B cell (primary cell): ENCODE data around the gene ARHGEF19. TPM values are rescaled to one million over a fixed set of nuclear protein-coding genes. Genes with fewer than 3 reads are reported as not detected.
"Not testable (repeated sequence)": the region's sequence is repeated elsewhere in the genome, so short reads cannot be mapped to it uniquely, and the experiment has no call there.

Source experiments
- ATAC-seq: fragments of 200-7000 bp; cut with Tn5 transposase; one replicate; pipeline ENCODE4 v1.10.0; 2021; ENCODE audit warnings: low read depth, mild to moderate bottlenecking, moderate number of reproducible peaks, moderate library complexity
- CTCF ChIA-PET: fragments of 350-600 bp; sonication (Branson Sonifier 250); formaldehyde crosslinking; loops from one replicate; lab custom pipeline; 2021; ENCODE audit warnings: antibody characterized with exemption, inconsistent platforms; lab: Charles Lee
- POLR2A ChIA-PET: fragments of 350-600 bp; sonication (Branson Sonifier 250); formaldehyde crosslinking; loops from one replicate; lab custom pipeline; 2021; ENCODE audit warnings: antibody characterized with exemption; lab: Charles Lee
- DNase-seq: peaks from one replicate; pipeline ENCODE4 v3.0.0; 2013
- H2AFZ ChIP-seq: 2 replicates; pipeline ENCODE4 v1.6.1; 2012; ENCODE audit warnings: mild to moderate bottlenecking, low read depth, low read length; ENCODE audit not compliant: insufficient read depth, poor library complexity, severe bottlenecking
- H3K27ac ChIP-seq, 2 donors: 1 replicate in 1 of 2; 2 replicates in 1 of 2; pipeline ENCODE4 v1.5.1; 2012 to 2013; ENCODE audit warnings: low read length in 2 of 2, mild to moderate bottlenecking in 2 of 2, moderate library complexity in 1 of 2
- H3K27me3 ChIP-seq, 4 experiments: fragments of 200-600 bp in 1 of 4; sonication (generic) in 1 of 4; replicated peaks in 1 of 4; 1 replicate in 2 of 4; 2 replicates in 2 of 4; pipeline versions ENCODE4 v1.6.1 to v1.7.0; 2013 to 2016; ENCODE audit warnings: low read length in 3 of 4, mild to moderate bottlenecking in 2 of 4, mixed read lengths in 1 of 4, moderate library complexity in 1 of 4; ENCODE audit not compliant: insufficient read depth in 4 of 4, control insufficient read depth in 3 of 4; ENCODE audit errors: control extremely low read depth in 1 of 4
- H3K36me3 ChIP-seq, 2 experiments: replicated peaks in 1 of 2; 1 replicate in 1 of 2; 2 replicates in 1 of 2; pipeline versions ENCODE4 v1.6.1 to v1.7.1; 2013; ENCODE audit warnings: low read length in 1 of 2; ENCODE audit not compliant: insufficient read depth in 2 of 2, control insufficient read depth in 1 of 2; ENCODE audit errors: control extremely low read depth in 1 of 2, extremely low read depth in 1 of 2
- H3K4me1 ChIP-seq, 2 donors: fragments of 200-600 bp in 1 of 2; sonication (generic) in 1 of 2; 1 replicate in 1 of 2; 2 replicates in 1 of 2; pipeline versions ENCODE4 v1.5.1 to v1.6.1; 2013 to 2017; ENCODE audit warnings: low read length in 2 of 2; ENCODE audit not compliant: control insufficient read depth in 2 of 2, insufficient read depth in 2 of 2
- H3K4me2 ChIP-seq: replicated peaks from 2 replicates; pipeline ENCODE3; 2012; ENCODE audit warnings: mild to moderate bottlenecking, low read depth, low read length; ENCODE audit not compliant: poor library complexity, severe bottlenecking
- H3K4me3 ChIP-seq, 5 experiments: fragments of 200-600 bp in 1 of 5; sonication (generic) in 1 of 5; 1 replicate in 3 of 5; 2 replicates in 2 of 5; pipeline versions ENCODE4 v1.5.1 to v1.7.0; 2011 to 2016; ENCODE audit warnings: low read length in 4 of 5, mild to moderate bottlenecking in 4 of 5, low read depth in 2 of 5, control low read depth in 1 of 5, moderate library complexity in 1 of 5; ENCODE audit not compliant: insufficient read depth in 1 of 5; ENCODE audit errors: control extremely low read depth in 1 of 5, extremely low read depth in 1 of 5
- H3K79me2 ChIP-seq: fragments of 200-600 bp; sonication (generic); one replicate; pipeline ENCODE4 v1.6.0; 2016; ENCODE audit warnings: low read length; ENCODE audit not compliant: control insufficient read depth, insufficient read depth
- H3K9ac ChIP-seq: fragments of 200-600 bp; sonication (generic); 2 replicates; pipeline ENCODE4 v1.6.1; 2017; ENCODE audit warnings: mild to moderate bottlenecking, low read length, moderate library complexity
- H3K9me3 ChIP-seq, 3 donors: one replicate each; pipeline versions ENCODE4 v1.6.1 to v1.7.1; 2013; ENCODE audit warnings: low read length in 2 of 3; ENCODE audit not compliant: control insufficient read depth in 2 of 3, insufficient read depth in 1 of 3; ENCODE audit errors: control extremely low read depth in 1 of 3
- H4K20me1 ChIP-seq: 2 replicates; pipeline ENCODE4 v1.6.0; 2012; ENCODE audit warnings: mild to moderate bottlenecking, low read length; ENCODE audit not compliant: insufficient read depth, control insufficient read depth, poor library complexity, severe bottlenecking
- H3K27ac Mint-ChIP-seq: one replicate; pipeline ENCODE4 v1.8.0; 2021; ENCODE audit warnings: mixed read lengths
- H3K27me3 Mint-ChIP-seq: one replicate; pipeline ENCODE4 v1.8.0; 2021; ENCODE audit warnings: mixed read lengths
- H3K4me1 Mint-ChIP-seq: one replicate; pipeline ENCODE4 v1.8.0; 2021; ENCODE audit warnings: mixed read lengths
- H3K4me3 Mint-ChIP-seq: one replicate; pipeline ENCODE4 v1.8.0; 2021; ENCODE audit warnings: mixed read lengths
- H3K9me3 Mint-ChIP-seq: one replicate; pipeline ENCODE4 v1.8.0; 2022; ENCODE audit warnings: mixed read lengths; ENCODE audit not compliant: insufficient read depth
- EZH2 ChIP-seq: IDR thresholded peaks from 2 replicates; pipeline ENCODE4 v1.6.1; 2012; ENCODE audit warnings: borderline replicate concordance, low read depth, mild to moderate bottlenecking, moderate library complexity, low read length; ENCODE audit not compliant: insufficient read depth, poor library complexity, severe bottlenecking
- WGBS: methylation state at CpG from one replicate; pipeline ENCODE4 v1.1.5; 2013; ENCODE audit warnings: missing lambda C conversion rate; ENCODE audit not compliant: insufficient coverage; 5-methylcytosine and 5-hydroxymethylcytosine counted together
- intact Hi-C: fragments of 100-400 bp; cut with micrococcal nuclease; formaldehyde crosslinking; loops from one replicate; pipeline ENCODE4 v1.10.0; 2022
- polyA plus RNA-seq: library from polyadenylated mRNA; depleted of rRNA; stranded (reverse); fragments of >200 nt; gene quantifications from 2 replicates; pipeline ENCODE4 v1.2.3, GENCODE V29; 2012
- total RNA-seq, 2 donors: library from RNA; stranded (reverse); fragments of 120-200 nt in 1 of 2; gene quantifications; 1 replicate in 1 of 2; 2 replicates in 1 of 2; pipeline versions ENCODE4 v1.2.3 to v1.2.4, GENCODE V29; 2013 to 2022
- TF ChIP-seq, protein P1 (sequence below): fragments of 200-600 bp; IDR thresholded peaks from one replicate; pipeline ENCODE4 v1.8.0; 2022; ENCODE audit warnings: antibody characterized with exemption, mild to moderate bottlenecking

Gene ARHGEF19
- total and polyA plus RNA-seq, 2 donors (not counting 1 experiment from before 2014, with no cell fraction given): 13.9 to 20.9 TPM

DNA sequence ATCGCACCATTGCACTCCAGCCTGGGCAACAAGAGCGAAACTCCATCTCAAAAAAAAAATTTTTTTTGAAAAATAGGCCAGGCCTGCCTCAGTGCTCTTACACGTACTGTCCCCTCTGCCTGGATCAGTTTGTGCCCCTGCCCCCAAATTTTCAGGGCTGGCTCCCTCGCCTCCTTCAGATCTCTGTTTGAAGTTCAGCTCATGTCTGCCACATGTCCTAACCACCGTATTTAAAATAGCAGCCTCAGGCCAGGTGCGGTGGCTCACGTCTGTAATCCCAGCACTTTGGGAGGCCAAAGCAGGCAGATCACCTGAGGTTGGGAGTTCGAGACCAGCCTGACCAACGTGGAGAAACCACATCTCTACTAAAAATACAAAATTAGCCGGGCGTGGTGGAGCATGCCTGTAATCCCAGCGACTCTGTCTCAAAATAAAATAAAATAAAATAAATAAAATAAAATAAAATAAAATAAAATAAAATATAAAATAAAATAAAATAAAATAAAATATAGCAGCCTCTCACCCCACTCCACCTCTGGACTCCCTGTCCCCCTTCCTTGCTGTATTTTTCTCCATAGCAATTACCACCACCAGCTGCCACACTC, 48.7 kb downstream of the ARHGEF19 start:
- WGBS: 85% methylated on average over 6 of the region's 12 CpGs
- H3K9me3 Mint-ChIP-seq, H3K9me3 ChIP-seq, DNase-seq, H3K27me3 ChIP-seq, ATAC-seq, H3K36me3 ChIP-seq, H3K79me2 ChIP-seq, H3K4me3 ChIP-seq, H3K27me3 Mint-ChIP-seq, H2AFZ ChIP-seq, H3K27ac ChIP-seq, H3K4me2 ChIP-seq, H3K4me3 Mint-ChIP-seq, H4K20me1 ChIP-seq, intact Hi-C loops, POLR2A ChIA-PET, H3K27ac Mint-ChIP-seq, H3K9ac ChIP-seq: not testable (repeated sequence)
- CTCF ChIA-PET: interaction anchor here (0.6 to 1.6 kb wide), 4 partner anchors 21 to 200 kb away, joined by 3 to 4 read pairs (median 3); no protein-coding TSS in a partner anchor
- peaks cover 19% of the 10 kb centered on the region for H3K4me1 Mint-ChIP-seq
- H3K4me1 ChIP-seq: peaks cover 17 to 26% of the 10 kb centered on the region in 2 donors

DNA sequence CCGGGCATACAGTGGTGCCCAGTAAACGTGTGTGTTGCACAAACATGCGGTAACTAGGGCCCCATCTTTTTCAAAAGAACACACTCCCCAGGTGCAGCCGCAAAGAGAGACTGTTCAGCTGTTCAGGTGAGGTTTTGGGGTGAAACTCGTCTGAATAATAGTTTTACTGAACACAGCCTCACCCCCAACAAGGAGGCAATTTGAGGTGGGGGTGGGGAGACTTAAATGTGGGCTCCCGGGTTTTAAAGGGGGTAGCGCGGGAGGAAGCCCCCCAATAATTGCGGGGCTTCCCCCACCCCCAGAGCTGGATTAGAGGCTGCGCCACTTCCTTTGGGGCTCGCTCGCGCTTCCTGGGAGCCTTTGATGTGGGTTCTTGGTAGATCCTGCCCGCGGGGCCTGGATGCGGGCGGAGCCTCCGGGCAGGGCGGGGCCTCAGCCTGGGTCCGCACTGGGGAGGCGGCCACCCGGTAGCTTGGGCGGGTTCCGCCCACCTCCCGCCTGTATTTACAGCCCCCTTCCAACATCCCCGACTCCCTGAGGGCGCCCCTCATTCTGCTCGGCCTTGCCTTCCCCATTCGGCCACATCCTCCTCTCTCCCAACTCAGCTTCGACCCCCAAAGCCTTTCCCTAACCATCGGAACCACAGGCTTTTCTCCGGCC, 50.2 kb downstream of the ARHGEF19 start:
- POLR2A ChIA-PET: no interaction called here
- 7% methylated on average over 18 of the region's 32 CpGs for WGBS
- Histone ChIP-seq H3K4me2 (peak overlapping the region; percentile 68), H3K27me3 (peaks cover 0 to 3% (median 0%) of the 10 kb centered on the region in 4 experiments), H3K27ac (no peak overlapping the region), H3K4me1 (peaks cover 10 to 13% of the 10 kb centered on the region in 2 donors), H3K9me3 (peaks cover 0 to 2% (median 0%) of the 10 kb centered on the region in 3 donors), H3K36me3 (no peaks in the 10 kb centered on the region), H4K20me1 (no peaks in the 10 kb centered on the region), H3K79me2 (no peaks in the 10 kb centered on the region), H2AFZ (peak overlapping the region; percentile 68), H3K4me3 (peak overlapping the region in 3 of 5 experiments; percentile 16 to 27 (median 25)), H3K9ac (peak overlapping the region; percentile 28)
- ATAC-seq: peak; percentile 53
- Mint-ChIP-seq H3K4me1 (peaks cover 15% of the 10 kb centered on the region), H3K27me3 (peaks cover 3% of the 10 kb centered on the region), H3K27ac (no peak overlapping the region), H3K4me3 (peak overlapping the region; percentile 66), H3K9me3 (no peaks in the 10 kb centered on the region)
- peak; percentile 49 for DNase-seq
- TF ChIP-seq EZH2: no peak
- TF ChIP-seq, protein P1, sequence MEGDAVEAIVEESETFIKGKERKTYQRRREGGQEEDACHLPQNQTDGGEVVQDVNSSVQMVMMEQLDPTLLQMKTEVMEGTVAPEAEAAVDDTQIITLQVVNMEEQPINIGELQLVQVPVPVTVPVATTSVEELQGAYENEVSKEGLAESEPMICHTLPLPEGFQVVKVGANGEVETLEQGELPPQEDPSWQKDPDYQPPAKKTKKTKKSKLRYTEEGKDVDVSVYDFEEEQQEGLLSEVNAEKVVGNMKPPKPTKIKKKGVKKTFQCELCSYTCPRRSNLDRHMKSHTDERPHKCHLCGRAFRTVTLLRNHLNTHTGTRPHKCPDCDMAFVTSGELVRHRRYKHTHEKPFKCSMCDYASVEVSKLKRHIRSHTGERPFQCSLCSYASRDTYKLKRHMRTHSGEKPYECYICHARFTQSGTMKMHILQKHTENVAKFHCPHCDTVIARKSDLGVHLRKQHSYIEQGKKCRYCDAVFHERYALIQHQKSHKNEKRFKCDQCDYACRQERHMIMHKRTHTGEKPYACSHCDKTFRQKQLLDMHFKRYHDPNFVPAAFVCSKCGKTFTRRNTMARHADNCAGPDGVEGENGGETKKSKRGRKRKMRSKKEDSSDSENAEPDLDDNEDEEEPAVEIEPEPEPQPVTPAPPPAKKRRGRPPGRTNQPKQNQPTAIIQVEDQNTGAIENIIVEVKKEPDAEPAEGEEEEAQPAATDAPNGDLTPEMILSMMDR: no peak
- CTCF ChIA-PET: interaction anchor here (1.1 kb wide), 3 partner anchors 14 to 79 kb away, joined by 3 to 4 read pairs (median 4); no protein-coding TSS in a partner anchor
- intact Hi-C loops: no loop called here
